ENCODE data around the gene NKAPD1.

DNA sequence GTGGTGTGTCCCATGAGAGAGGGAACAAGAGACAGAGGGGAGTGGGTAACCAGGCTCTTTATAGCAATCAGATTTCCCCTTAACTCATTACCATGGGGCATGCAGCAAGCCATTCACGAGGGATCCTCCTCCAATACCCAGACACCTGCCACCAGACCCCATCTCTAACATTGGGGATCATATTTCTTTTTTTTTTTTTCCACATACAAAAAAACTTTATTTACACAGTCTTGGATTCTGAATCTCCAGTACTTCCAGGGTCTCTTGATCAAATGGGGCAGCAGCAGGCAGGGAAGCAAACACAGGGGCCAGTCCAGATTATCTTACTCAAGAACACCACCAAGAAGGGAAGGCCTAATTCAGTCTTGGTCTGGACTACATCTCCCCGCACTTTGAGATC lies 44.6 kb upstream of the NKAPD1 start:
- TF ChIP-seq, protein P1, sequence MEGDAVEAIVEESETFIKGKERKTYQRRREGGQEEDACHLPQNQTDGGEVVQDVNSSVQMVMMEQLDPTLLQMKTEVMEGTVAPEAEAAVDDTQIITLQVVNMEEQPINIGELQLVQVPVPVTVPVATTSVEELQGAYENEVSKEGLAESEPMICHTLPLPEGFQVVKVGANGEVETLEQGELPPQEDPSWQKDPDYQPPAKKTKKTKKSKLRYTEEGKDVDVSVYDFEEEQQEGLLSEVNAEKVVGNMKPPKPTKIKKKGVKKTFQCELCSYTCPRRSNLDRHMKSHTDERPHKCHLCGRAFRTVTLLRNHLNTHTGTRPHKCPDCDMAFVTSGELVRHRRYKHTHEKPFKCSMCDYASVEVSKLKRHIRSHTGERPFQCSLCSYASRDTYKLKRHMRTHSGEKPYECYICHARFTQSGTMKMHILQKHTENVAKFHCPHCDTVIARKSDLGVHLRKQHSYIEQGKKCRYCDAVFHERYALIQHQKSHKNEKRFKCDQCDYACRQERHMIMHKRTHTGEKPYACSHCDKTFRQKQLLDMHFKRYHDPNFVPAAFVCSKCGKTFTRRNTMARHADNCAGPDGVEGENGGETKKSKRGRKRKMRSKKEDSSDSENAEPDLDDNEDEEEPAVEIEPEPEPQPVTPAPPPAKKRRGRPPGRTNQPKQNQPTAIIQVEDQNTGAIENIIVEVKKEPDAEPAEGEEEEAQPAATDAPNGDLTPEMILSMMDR (IDR thresholded peaks at IDR 0.05): no peak
- TF ChIP-seq POLR2A (IDR thresholded peaks at IDR 0.05): no peak
- TF ChIP-seq POLR2AphosphoS5 (IDR thresholded peaks at IDR 0.05): no peak
